ENCODE results near the gene SUCLG2. TPM values are rescaled to one million over a fixed set of nuclear protein-coding genes. Genes with fewer than 3 reads are reported as not detected.

The SUCLG2 gene
- total and polyA plus RNA-seq, 2 of the 4 experiments (the other 2 are of a cell fraction): 26.8 to 34.6 TPM

DNA sequence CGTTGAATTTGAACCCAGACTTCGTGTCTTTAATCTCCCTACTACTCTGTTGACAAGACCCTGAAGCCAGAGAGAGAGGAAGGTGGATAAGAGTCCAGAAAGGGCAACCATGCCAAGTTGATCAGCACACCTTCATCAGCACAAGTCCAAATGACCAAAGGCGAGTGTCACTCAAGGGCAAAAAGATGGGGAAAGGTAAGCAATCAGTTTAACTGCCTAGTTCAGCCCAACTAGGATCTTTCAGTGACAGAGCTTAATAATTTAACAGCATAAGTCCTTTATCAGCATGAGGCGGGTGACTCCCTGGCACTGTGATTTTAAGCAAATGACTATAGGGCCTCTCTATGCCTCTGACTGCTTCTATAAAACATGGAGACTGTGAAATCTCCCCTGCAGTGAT lies 6.2 kb downstream of the SUCLG2 start:
- ChIA-PET CTCF (interaction anchor here (1.1 kb wide), 1 partner anchor 9 kb away, joined by 3 read pairs; no protein-coding TSS in a partner anchor), POLR2A (ENCODE audit: unreplicated experiment) (no interaction called here)
- in situ Hi-C loops (cut with MboI; ENCODE audit: low sequenced_read_pairs): no loop called here

More for the DNA sequence above, 6.2 kb downstream of the SUCLG2 start:
- Histone ChIP-seq H4K20me1 (ENCODE audit: insufficient read depth, low read length) (peaks cover 11% of the 10 kb centered on the region; the same call in 1 of the 2 replicates), H3K36me3 (ENCODE audit: control insufficient read depth, insufficient read depth, low read length) (no peaks in the 10 kb centered on the region), H2BK5ac (ENCODE audit: low read depth, low read length, poor library complexity, severe bottlenecking) (peak overlapping the region; percentile 94), H3K9me1 (ENCODE audit: insufficient read depth, low read length) (peaks cover 11% of the 10 kb centered on the region), H4K5ac (ENCODE audit: low read depth, low read length) (peak overlapping the region; percentile 98), H3K18ac (ENCODE audit: low read depth, low read length) (peak overlapping the region; percentile 100), H2AK5ac (ENCODE audit: low read depth, low read length) (peak overlapping the region; percentile 98), H3K4me1 (ENCODE audit: control insufficient read depth, insufficient read depth, low read length) (peaks cover 15% of the 10 kb centered on the region), H3K4me3 (ENCODE audit: insufficient read depth, low read depth, low read length) (no peak overlapping the region), H4K8ac (ENCODE audit: low read depth in 2 of 2, low read length in 2 of 2) (peak overlapping the region; percentile 68 to 72), H2BK20ac (ENCODE audit: low read depth, low read length) (peak overlapping the region; percentile 91), H2AFZ (replicated peaks; ENCODE audit: low read length, poor library complexity) (no peak overlapping the region), H4K91ac (ENCODE audit: insufficient read depth, low read depth, low read length) (peak overlapping the region; percentile 90), H3K9me3 (ENCODE audit: control insufficient read depth, insufficient read depth, low read length) (no peaks in the 10 kb centered on the region), H3K23ac (ENCODE audit: low read depth, low read length) (peak overlapping the region; percentile 58; the same call in 1 of the 2 replicates), H3K14ac (replicated peaks; ENCODE audit: low read depth, low read length) (peak overlapping the region; percentile 78), H3K27me3 (ENCODE audit: control insufficient read depth, insufficient read depth, low read length) (no peaks in the 10 kb centered on the region), H3K79me1 (ENCODE audit: low read depth in 1 of 2, low read length in 2 of 2) (peaks cover 16 to 53% of the 10 kb centered on the region in 2 experiments), H3K56ac (ENCODE audit: extremely low read depth, insufficient read depth, low read length) (0 out of 2 replicates have a peak overlapping the region, but pooled peaks have one; percentile 41), H2BK120ac (ENCODE audit: low read depth, low read length) (peak overlapping the region; percentile 92), H3K9ac (ENCODE audit: low read depth, low read length) (no peak overlapping the region; the same call in 1 of the 2 replicates), H2AK9ac (replicated peaks; ENCODE audit: low read depth, low read length, poor library complexity) (no peak overlapping the region), H3K4ac (ENCODE audit: low read depth, low read length) (peak overlapping the region; percentile 84), H3K4me2 (ENCODE audit: low read depth, low read length) (peak overlapping the region; percentile 18; the same call in 1 of the 2 replicates), H2BK15ac (ENCODE audit: low read depth, low read length) (peak overlapping the region; percentile 78; the same call in 2 of the 3 replicates), H3K27ac (ENCODE audit: insufficient read depth, low read length) (peak overlapping the region; percentile 70)
- TF ChIP-seq, protein P1, sequence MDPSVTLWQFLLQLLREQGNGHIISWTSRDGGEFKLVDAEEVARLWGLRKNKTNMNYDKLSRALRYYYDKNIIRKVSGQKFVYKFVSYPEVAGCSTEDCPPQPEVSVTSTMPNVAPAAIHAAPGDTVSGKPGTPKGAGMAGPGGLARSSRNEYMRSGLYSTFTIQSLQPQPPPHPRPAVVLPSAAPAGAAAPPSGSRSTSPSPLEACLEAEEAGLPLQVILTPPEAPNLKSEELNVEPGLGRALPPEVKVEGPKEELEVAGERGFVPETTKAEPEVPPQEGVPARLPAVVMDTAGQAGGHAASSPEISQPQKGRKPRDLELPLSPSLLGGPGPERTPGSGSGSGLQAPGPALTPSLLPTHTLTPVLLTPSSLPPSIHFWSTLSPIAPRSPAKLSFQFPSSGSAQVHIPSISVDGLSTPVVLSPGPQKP (IDR thresholded peaks at IDR 0.05; ENCODE audit: borderline replicate concordance, low read depth, low read length): no peak
- no peak for TF ChIP-seq BHLHE40 (IDR thresholded peaks at IDR 0.05; ENCODE audit: low read depth, low read length)
- TF ChIP-seq RFX5 (IDR thresholded peaks at IDR 0.05; ENCODE audit: low read depth, low read length): no peak
- TF ChIP-seq MXI1 (IDR thresholded peaks at IDR 0.05; ENCODE audit: borderline replicate concordance, low read depth, low read length): no peak
- TF ChIP-seq MAZ (IDR thresholded peaks at IDR 0.05; ENCODE audit: borderline replicate concordance, low read depth, low read length): no peak
- no peak for TF ChIP-seq RCOR1 (IDR thresholded peaks at IDR 0.05; ENCODE audit: insufficient replicate concordance, low read length)
- no peak for TF ChIP-seq CEBPB (IDR thresholded peaks at IDR 0.05; ENCODE audit: low read depth, low read length)
- TF ChIP-seq, protein P2, sequence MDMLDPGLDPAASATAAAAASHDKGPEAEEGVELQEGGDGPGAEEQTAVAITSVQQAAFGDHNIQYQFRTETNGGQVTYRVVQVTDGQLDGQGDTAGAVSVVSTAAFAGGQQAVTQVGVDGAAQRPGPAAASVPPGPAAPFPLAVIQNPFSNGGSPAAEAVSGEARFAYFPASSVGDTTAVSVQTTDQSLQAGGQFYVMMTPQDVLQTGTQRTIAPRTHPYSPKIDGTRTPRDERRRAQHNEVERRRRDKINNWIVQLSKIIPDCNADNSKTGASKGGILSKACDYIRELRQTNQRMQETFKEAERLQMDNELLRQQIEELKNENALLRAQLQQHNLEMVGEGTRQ (IDR thresholded peaks at IDR 0.05; ENCODE audit: low read depth, low read length): no peak
- TF ChIP-seq MAFK (IDR thresholded peaks at IDR 0.05; ENCODE audit: low read depth, low read length): no peak
- no peak for TF ChIP-seq CHD1 (IDR thresholded peaks at IDR 0.05; ENCODE audit: low read depth, low read length)
- no peak for TF ChIP-seq SMC3 (IDR thresholded peaks at IDR 0.05; ENCODE audit: low read depth, low read length)
- TF ChIP-seq FOS (IDR thresholded peaks at IDR 0.05; ENCODE audit: low read depth, low read length): no peak
- TF ChIP-seq, protein P3, sequence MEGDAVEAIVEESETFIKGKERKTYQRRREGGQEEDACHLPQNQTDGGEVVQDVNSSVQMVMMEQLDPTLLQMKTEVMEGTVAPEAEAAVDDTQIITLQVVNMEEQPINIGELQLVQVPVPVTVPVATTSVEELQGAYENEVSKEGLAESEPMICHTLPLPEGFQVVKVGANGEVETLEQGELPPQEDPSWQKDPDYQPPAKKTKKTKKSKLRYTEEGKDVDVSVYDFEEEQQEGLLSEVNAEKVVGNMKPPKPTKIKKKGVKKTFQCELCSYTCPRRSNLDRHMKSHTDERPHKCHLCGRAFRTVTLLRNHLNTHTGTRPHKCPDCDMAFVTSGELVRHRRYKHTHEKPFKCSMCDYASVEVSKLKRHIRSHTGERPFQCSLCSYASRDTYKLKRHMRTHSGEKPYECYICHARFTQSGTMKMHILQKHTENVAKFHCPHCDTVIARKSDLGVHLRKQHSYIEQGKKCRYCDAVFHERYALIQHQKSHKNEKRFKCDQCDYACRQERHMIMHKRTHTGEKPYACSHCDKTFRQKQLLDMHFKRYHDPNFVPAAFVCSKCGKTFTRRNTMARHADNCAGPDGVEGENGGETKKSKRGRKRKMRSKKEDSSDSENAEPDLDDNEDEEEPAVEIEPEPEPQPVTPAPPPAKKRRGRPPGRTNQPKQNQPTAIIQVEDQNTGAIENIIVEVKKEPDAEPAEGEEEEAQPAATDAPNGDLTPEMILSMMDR (conservative IDR thresholded peaks at IDR 0.05; ENCODE audit: low read depth, low read length): no peak
- intact Hi-C loops (cut with micrococcal nuclease) (loop anchor here (5.0 kb wide), 1 partner anchor 186 kb away; no protein-coding TSS in a partner anchor), dilution Hi-C loops (cut with HindIII; ENCODE audit: low sequenced_read_pairs, unreplicated experiment) (no loop called here)
- no CpG with 5 or more reads among the region's 4 CpGs for WGBS, 2 experiments (ENCODE audit: extremely low coverage in 2 of 2, insufficient read length in 1 of 2)
- ATAC-seq (ENCODE audit: low read depth) (no peak), DNase-seq (no peak)
- no TSS peak for BruUV-seq (replicated peaks)

Data from IMR-90 (cell line).